ENCODE measurements around the gene VCX3B. TPM values are rescaled to one million over a fixed set of nuclear protein-coding genes. Genes with fewer than 3 reads are reported as not detected.
"Not testable (repeated sequence)": the region's sequence is repeated elsewhere in the genome, so short reads cannot be mapped to it uniquely, and the experiment has no call there.

VCX3B gene
- total and polyA plus RNA-seq, 2 donors (not counting 3 experiments of a cell fraction or from before 2014, with no cell fraction given), result not detected

- intact Hi-C loops (cut with micrococcal nuclease) (no loop called here), dilution Hi-C loops (cut with MboI; ENCODE audit: extremely low pct_ligation_motif_present, low sequenced_read_pairs) (no loop called here)
- H2AFZ ChIP-seq (ENCODE audit: low read depth, low read length), result no peak overlapping the region
- no peaks in the 10 kb centered on the region for H4K20me1 ChIP-seq (replicated peaks; ENCODE audit: control insufficient read depth, extremely low read depth, insufficient read depth, low read length)
- BruUV-seq (replicated peaks), result no TSS peak
- no peak for FAIRE-seq
- ChIA-PET POLR2A (no interaction called here), CTCF (no interaction called here)
- H3K79me2 ChIP-seq (ENCODE audit: control insufficient read depth, insufficient read depth, low read length), result no peaks in the 10 kb centered on the region
- no peaks in the 10 kb centered on the region for H3K27me3 ChIP-seq (ENCODE audit: control insufficient read depth in 2 of 2, insufficient read depth in 2 of 2, low read length in 2 of 2)
- no peak for DNase-seq (ENCODE audit: low read depth, low spot score)
- no peaks in the 10 kb centered on the region for H3K36me3 ChIP-seq (ENCODE audit: control insufficient read depth in 2 of 2, extremely low read depth in 1 of 2, insufficient read depth in 2 of 2, low read length in 2 of 2)
- H3K9ac ChIP-seq (replicated peaks; ENCODE audit: extremely low read depth, insufficient read depth, low read length), result no peak overlapping the region
- no peak overlapping the region for H3K4me3 ChIP-seq (replicated peaks in 1 of 3; ENCODE audit: insufficient read depth in 1 of 3, low read depth in 1 of 3, low read length in 3 of 3)
- no peak overlapping the region for H3K4me2 ChIP-seq (ENCODE audit: insufficient read depth, low read length)
- no peaks in the 10 kb centered on the region for H3K9me1 ChIP-seq (replicated peaks; ENCODE audit: control insufficient read depth, extremely low read depth, insufficient read depth, low read length)
- no peaks in the 10 kb centered on the region for H3K4me1 ChIP-seq (ENCODE audit: control insufficient read depth, extremely low read depth, insufficient read depth, low read length)
- no peak overlapping the region for H3K27ac ChIP-seq (ENCODE audit: insufficient read depth, low read depth, low read length)
- TF ChIP-seq MAX (IDR thresholded peaks at IDR 0.05; ENCODE audit: insufficient read depth, insufficient read length) (no peak), JUN (IDR thresholded peaks at IDR 0.05; ENCODE audit: borderline replicate concordance, insufficient read depth, insufficient read length, low read depth) (no peak), POLR2A (IDR thresholded peaks at IDR 0.05; ENCODE audit: low read depth, low read length) (no peak), CTCF (IDR thresholded peaks at IDR 0.05; ENCODE audit: extremely low read depth in 1 of 2, insufficient read depth in 1 of 2, low read depth in 1 of 2, low read length in 2 of 2) (no peak), GATA2 (IDR thresholded peaks at IDR 0.05; ENCODE audit: insufficient read depth, insufficient read length, low read depth, low read length) (no peak), POLR2AphosphoS5 (IDR thresholded peaks at IDR 0.05; ENCODE audit: insufficient read depth, low read depth, low read length) (no peak), EZH2 (IDR thresholded peaks at IDR 0.05; ENCODE audit: borderline replicate concordance, low read depth, low read length, severe bottlenecking) (no peak), FOS (IDR thresholded peaks at IDR 0.05; ENCODE audit: borderline replicate concordance, insufficient read depth, low read length) (no peak), MYC (IDR thresholded peaks at IDR 0.05; ENCODE audit: low read depth, low read length) (no peak)
- no peaks in the 10 kb centered on the region for H3K9me3 ChIP-seq (replicated peaks; ENCODE audit: control insufficient read depth, insufficient read depth, low read length)
Observed at GRCh38 chrX:8484360-8484949, 19.8 kb downstream of the VCX3B start.

GRCh38 chrX:8495036-8495435 is 30.4 kb downstream of the VCX3B start:
- H3K4me1 ChIP-seq (ENCODE audit: control insufficient read depth, extremely low read depth, insufficient read depth, low read length); H3K4me2 ChIP-seq (ENCODE audit: insufficient read depth, low read length); H3K4me3 ChIP-seq (replicated peaks in 1 of 3; ENCODE audit: insufficient read depth in 1 of 3, low read depth in 1 of 3, low read length in 3 of 3); H3K27ac ChIP-seq (ENCODE audit: insufficient read depth, low read depth, low read length); H4K20me1 ChIP-seq (replicated peaks; ENCODE audit: control insufficient read depth, extremely low read depth, insufficient read depth, low read length); H3K9me3 ChIP-seq (replicated peaks; ENCODE audit: control insufficient read depth, insufficient read depth, low read length); H3K9me1 ChIP-seq (replicated peaks; ENCODE audit: control insufficient read depth, extremely low read depth, insufficient read depth, low read length); POLR2A ChIA-PET; dilution Hi-C loops (cut with MboI; ENCODE audit: extremely low pct_ligation_motif_present, low sequenced_read_pairs); H3K36me3 ChIP-seq (ENCODE audit: control insufficient read depth in 2 of 2, extremely low read depth in 1 of 2, insufficient read depth in 2 of 2, low read length in 2 of 2); BruUV-seq (replicated peaks); FAIRE-seq; CTCF ChIA-PET; intact Hi-C loops (cut with micrococcal nuclease); H3K9ac ChIP-seq (replicated peaks; ENCODE audit: extremely low read depth, insufficient read depth, low read length); H3K79me2 ChIP-seq (ENCODE audit: control insufficient read depth, insufficient read depth, low read length); H2AFZ ChIP-seq (ENCODE audit: low read depth, low read length); H3K27me3 ChIP-seq (ENCODE audit: control insufficient read depth in 2 of 2, insufficient read depth in 2 of 2, low read length in 2 of 2); DNase-seq (ENCODE audit: low read depth, low spot score): not testable (repeated sequence)
